ENCODE data around the gene CD207. TPM values are rescaled to one million over a fixed set of nuclear protein-coding genes. Genes with fewer than 3 reads are reported as not detected.
"Not testable (repeated sequence)": the region's sequence is repeated elsewhere in the genome, so short reads cannot be mapped to it uniquely, and the experiment has no call there.

Gene CD207
- total RNA-seq, 4 donors from 2014 or later, result 0.39 to 0.92 TPM; not detected in 2

DNA sequence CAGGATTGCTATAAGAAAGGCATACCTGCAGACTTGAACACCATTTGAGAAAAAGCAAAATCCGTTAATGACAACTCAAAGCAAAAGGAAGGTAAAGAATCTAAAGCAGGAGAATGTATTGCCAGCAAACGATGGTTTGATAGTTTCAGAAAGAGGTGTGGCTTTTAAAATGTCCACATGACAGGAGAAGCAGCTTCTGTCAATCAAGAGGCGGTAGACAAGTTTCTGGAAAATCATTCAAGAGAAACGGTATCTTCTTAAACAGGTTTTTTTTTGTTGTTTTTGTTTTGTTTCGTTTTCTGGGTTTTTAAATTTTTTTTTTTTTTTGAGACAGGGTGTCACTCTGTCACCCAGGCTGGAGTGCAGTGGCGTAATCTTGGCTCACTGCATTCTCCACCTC lies 29.0 kb downstream of the CD207 start:
- Histone ChIP-seq H3K27me3 (peaks cover 13% of the 10 kb centered on the region), H3K4me3 (no peak overlapping the region), H3K9me3 (peaks cover 0 to under 1% (median 0%) of the 10 kb centered on the region in 3 donors), H3K4me1 (no peaks in the 10 kb centered on the region), H3K36me3 (no peaks in the 10 kb centered on the region), H3K27ac (no peak overlapping the region)
- ATAC-seq, result no peak
- TF ChIP-seq, protein P1, sequence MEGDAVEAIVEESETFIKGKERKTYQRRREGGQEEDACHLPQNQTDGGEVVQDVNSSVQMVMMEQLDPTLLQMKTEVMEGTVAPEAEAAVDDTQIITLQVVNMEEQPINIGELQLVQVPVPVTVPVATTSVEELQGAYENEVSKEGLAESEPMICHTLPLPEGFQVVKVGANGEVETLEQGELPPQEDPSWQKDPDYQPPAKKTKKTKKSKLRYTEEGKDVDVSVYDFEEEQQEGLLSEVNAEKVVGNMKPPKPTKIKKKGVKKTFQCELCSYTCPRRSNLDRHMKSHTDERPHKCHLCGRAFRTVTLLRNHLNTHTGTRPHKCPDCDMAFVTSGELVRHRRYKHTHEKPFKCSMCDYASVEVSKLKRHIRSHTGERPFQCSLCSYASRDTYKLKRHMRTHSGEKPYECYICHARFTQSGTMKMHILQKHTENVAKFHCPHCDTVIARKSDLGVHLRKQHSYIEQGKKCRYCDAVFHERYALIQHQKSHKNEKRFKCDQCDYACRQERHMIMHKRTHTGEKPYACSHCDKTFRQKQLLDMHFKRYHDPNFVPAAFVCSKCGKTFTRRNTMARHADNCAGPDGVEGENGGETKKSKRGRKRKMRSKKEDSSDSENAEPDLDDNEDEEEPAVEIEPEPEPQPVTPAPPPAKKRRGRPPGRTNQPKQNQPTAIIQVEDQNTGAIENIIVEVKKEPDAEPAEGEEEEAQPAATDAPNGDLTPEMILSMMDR (IDR thresholded peaks at IDR 0.05), result no peak
- TF ChIP-seq POLR2A (IDR thresholded peaks at IDR 0.05) (no peak), POLR2AphosphoS5 (IDR thresholded peaks at IDR 0.05) (no peak), EP300 (IDR thresholded peaks at IDR 0.05) (no peak)
- 51 to 65% methylated on average over 6 of the region's 6 CpGs for WGBS, 2 donors (ENCODE audit: low coverage in 1 of 2)

- Histone ChIP-seq H3K27ac (no peak overlapping the region), H3K36me3 (no peaks in the 10 kb centered on the region), H3K4me1 (no peaks in the 10 kb centered on the region), H3K27me3 (peaks cover 19% of the 10 kb centered on the region), H3K4me3 (no peak overlapping the region), H3K9me3 (peaks cover 0 to 7% (median 0%) of the 10 kb centered on the region in 3 donors)
- 46 to 68% methylated on average over 5 of the region's 5 CpGs for WGBS, 2 donors (ENCODE audit: low coverage in 1 of 2)
- no peak for ATAC-seq
- TF ChIP-seq, protein P1 (IDR thresholded peaks at IDR 0.05), result no peak
- TF ChIP-seq EP300 (IDR thresholded peaks at IDR 0.05), result no peak
- no peak for TF ChIP-seq POLR2AphosphoS5 (IDR thresholded peaks at IDR 0.05)
- TF ChIP-seq POLR2A (IDR thresholded peaks at IDR 0.05), result no peak
Observed at GRCh38 chr2:70806013-70806412, 29.6 kb downstream of the CD207 start.

DNA sequence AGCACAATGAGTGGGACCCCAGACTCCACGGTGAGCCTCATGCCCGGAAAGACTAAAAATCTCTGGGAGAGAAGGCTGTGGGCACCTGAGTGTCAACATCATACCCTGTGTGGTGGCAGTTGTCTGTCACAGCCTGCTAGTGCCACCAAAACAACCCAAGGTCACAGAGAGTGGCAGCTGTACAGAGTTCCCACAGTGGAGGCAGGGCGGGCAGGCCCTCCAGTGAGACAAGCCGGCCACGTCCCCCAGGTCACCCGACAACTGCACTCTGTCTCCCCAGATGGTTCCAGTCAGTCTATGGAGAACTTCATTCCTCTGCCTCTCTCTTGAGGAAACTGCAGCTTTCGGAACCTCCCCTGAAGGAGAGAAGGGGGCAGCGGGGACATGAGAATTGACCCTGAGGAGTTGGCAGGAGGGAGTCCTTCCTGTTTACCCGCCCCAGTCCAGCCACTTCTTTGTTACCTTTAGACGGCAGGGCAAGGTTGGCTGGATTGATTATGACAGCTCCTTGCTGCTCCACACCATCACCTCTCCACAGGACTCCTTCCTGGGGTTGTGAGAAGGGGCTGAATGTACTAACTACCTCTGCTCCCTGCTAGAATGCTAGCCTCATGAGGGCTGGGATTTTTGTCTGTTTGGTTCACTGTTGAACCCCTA lies 33.9 kb downstream of the CD207 start:
- Histone ChIP-seq H3K27ac (no peak overlapping the region), H3K36me3 (no peaks in the 10 kb centered on the region), H3K9me3 (peaks cover 0 to 31% (median 0%) of the 10 kb centered on the region in 3 donors), H3K4me1 (no peaks in the 10 kb centered on the region), H3K27me3 (peaks cover 18% of the 10 kb centered on the region), H3K4me3 (no peak overlapping the region)
- TF ChIP-seq EP300 (IDR thresholded peaks at IDR 0.05) (no peak), POLR2A (IDR thresholded peaks at IDR 0.05) (no peak), POLR2AphosphoS5 (IDR thresholded peaks at IDR 0.05) (no peak)
- TF ChIP-seq, protein P1 (IDR thresholded peaks at IDR 0.05), result no peak
- ATAC-seq, result no peak
- 0 to 17% methylated on average over 1 of the region's 10 CpGs for WGBS, 2 donors (ENCODE audit: low coverage in 1 of 2)

DNA sequence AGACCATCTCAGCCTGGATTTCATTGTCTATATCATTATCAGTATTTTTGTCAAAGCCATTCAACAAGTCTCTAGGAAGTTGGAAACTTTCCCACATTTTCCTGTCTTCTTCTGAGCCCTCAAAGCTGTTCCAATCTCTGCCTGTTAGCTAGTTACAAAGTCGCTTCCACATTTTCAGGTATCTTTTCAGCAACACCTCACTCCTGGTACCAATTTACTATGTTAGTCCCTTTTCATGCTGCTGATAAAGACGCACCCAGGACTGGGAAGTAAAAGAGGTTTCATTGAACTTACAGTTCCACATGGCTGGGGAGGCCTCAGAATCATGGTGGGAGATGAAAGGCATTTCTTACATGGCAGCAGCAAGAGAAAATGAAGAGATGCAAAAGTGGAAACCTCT lies 35.9 kb downstream of the CD207 start:
- WGBS, 2 donors (ENCODE audit: low coverage in 1 of 2), result 88 to 100% methylated on average over 1 of the region's 2 CpGs
- Histone ChIP-seq H3K27ac (no peak overlapping the region), H3K9me3 (peaks cover 0 to 31% (median 0%) of the 10 kb centered on the region in 3 donors), H3K27me3 (peaks cover 23% of the 10 kb centered on the region), H3K4me1 (no peaks in the 10 kb centered on the region), H3K36me3 (no peaks in the 10 kb centered on the region), H3K4me3 (no peak overlapping the region)
- no peak for ATAC-seq
- TF ChIP-seq POLR2AphosphoS5 (IDR thresholded peaks at IDR 0.05), result no peak
- TF ChIP-seq POLR2A (IDR thresholded peaks at IDR 0.05), result no peak
- TF ChIP-seq, protein P1 (IDR thresholded peaks at IDR 0.05), result no peak
- TF ChIP-seq EP300 (IDR thresholded peaks at IDR 0.05), result no peak

DNA sequence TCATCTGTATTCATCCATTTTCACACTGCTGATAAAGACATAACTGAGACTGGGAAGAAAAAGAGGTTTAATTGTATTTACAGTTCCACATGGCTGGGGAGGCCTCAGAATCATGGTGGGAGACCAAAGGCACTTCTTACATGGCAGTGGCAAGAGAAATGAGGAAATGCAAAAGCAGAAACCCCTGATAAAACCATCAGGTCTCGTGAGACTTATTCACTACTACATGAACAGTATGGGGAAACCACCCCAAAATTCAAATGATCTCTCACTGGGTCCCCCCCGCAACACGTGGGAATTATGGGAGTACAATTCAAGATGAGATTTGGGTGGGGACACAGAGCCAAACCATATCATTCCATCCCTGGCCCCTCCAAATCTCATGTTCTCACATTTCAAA lies 37.6 kb downstream of the CD207 start:
- H3K4me1 ChIP-seq, H3K36me3 ChIP-seq, H3K27ac ChIP-seq, ATAC-seq, H3K4me3 ChIP-seq: not testable (repeated sequence)
- Histone ChIP-seq H3K27me3 (peaks cover 35% of the 10 kb centered on the region), H3K9me3 (peaks cover 0 to 31% (median 0%) of the 10 kb centered on the region in 3 donors)
- 75 to 87% methylated on average over 3 of the region's 3 CpGs for WGBS, 2 donors (ENCODE audit: low coverage in 1 of 2)

Data from gastroesophageal sphincter (tissue), 4 donors.